AG10803 (cell line): Measurements from ENCODE around the gene DCTN5.
A peak's percentile ranks its signal among the peaks of the same experiment; 100 is the strongest.

Source experiments
- DNase-seq: peaks from one replicate; pipeline ENCODE4 v3.0.0; 2010; ENCODE audit warnings: low read depth
- H3K4me3 ChIP-seq: 2 replicates; pipeline ENCODE4 v1.5.1; 2011; ENCODE audit warnings: mild to moderate bottlenecking, low read length, control low read depth
- TF ChIP-seq, protein P1 (sequence below): conservative IDR thresholded peaks from 2 replicates; pipeline ENCODE4 v1.5.1; 2011; ENCODE audit warnings: mild to moderate bottlenecking, low read length, control low read depth, inconsistent platforms

DCTN5 gene

DNA sequence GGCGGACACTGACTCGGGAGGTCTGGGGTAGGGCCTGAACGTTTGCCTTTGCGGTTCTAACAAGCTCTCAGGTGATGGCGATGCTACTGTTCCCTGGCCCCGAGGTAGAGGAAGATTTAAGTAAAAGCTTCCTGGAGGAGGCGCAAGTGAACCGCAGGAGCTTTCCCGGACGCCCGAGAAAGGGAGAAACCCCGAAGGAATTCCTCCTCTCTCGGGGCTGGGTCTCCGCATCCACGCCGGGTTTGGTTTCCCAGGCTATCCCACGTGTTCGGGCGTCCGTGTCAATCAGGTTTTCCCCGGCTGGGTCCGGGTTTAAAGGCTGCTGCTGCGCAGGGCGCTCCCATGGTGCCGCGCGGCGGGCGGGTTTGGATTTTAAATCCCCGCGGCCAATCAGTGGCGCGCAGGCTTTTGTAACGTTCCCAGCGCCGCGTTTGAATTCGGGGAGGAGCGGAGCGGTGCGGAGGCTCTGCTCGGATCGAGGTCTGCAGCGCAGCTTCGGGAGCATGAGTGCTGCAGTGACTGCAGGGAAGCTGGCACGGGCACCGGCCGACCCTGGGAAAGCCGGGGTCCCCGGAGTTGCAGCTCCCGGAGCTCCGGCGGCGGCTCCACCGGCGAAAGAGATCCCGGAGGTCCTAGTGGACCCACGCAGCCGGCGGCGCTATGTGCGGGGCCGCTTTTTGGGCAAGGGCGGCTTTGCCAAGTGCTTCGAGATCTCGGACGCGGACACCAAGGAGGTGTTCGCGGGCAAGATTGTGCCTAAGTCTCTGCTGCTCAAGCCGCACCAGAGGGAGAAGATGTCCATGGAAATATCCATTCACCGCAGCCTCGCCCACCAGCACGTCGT, 37.4 kb downstream of the DCTN5 start, which contains the start of gene PLK1:
PLK1 (plus strand) TSS at position 460 of the 844 bp plus-strand sequence; CDS start at position 504, 44 bp downstream.
- DNase-seq: peak; percentile 64
- TF ChIP-seq, protein P1, sequence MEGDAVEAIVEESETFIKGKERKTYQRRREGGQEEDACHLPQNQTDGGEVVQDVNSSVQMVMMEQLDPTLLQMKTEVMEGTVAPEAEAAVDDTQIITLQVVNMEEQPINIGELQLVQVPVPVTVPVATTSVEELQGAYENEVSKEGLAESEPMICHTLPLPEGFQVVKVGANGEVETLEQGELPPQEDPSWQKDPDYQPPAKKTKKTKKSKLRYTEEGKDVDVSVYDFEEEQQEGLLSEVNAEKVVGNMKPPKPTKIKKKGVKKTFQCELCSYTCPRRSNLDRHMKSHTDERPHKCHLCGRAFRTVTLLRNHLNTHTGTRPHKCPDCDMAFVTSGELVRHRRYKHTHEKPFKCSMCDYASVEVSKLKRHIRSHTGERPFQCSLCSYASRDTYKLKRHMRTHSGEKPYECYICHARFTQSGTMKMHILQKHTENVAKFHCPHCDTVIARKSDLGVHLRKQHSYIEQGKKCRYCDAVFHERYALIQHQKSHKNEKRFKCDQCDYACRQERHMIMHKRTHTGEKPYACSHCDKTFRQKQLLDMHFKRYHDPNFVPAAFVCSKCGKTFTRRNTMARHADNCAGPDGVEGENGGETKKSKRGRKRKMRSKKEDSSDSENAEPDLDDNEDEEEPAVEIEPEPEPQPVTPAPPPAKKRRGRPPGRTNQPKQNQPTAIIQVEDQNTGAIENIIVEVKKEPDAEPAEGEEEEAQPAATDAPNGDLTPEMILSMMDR: peak; percentile 49
- peak within 1 kb of the TSS; percentile 75 for H3K4me3 ChIP-seq

DNA sequence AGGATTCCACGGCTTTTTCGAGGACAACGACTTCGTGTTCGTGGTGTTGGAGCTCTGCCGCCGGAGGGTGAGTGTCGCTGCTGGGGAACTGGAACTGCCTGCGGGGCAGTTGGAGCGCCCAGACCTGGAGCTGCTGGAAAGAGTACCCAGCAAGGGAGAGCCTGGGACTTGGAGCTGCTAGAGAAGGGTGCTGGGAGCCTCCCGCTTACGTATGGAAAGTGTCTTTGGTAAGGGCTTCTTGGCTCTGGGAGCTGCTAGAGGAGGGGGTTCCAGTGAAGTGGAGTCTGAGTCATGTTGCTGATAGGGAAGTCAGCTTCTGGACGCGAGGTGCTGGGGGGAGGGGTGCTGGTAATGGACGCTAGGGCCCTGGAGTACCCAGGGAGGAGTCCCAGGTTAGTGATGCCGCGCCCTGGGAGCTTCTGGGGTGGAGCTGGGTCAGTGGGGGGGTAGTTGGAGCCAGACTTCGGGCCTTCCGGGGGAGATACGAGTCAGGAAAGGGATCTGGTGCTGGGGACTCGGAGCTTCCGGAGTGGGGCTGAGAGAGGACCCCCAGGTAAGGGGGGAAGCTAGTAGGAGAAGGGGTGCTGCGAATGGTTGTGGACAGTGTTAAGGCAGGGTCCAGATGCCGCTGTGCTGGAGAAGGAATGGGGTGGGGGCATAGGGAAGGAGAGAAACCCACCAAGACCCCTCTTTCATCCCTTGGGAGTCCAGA, 38.2 kb downstream of the DCTN5 start:
- DNase-seq: no peak
- TF ChIP-seq, protein P1: no peak
- peak overlapping the region; percentile 75 for H3K4me3 ChIP-seq

DNA sequence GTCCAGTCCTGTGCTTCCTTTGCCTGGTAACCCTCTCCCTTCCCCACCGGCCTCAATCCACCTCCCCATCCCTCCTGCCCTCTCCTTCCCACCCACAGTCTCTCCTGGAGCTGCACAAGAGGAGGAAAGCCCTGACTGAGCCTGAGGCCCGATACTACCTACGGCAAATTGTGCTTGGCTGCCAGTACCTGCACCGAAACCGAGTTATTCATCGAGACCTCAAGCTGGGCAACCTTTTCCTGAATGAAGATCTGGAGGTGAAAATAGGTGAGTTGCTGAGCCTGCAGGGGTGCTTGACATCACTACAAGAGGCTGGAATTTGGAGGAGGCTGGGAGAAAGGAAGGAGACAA, 38.7 kb downstream of the DCTN5 start:
- TF ChIP-seq, protein P1: no peak
- peak overlapping the region; percentile 75 for H3K4me3 ChIP-seq
- no peak for DNase-seq

DNA sequence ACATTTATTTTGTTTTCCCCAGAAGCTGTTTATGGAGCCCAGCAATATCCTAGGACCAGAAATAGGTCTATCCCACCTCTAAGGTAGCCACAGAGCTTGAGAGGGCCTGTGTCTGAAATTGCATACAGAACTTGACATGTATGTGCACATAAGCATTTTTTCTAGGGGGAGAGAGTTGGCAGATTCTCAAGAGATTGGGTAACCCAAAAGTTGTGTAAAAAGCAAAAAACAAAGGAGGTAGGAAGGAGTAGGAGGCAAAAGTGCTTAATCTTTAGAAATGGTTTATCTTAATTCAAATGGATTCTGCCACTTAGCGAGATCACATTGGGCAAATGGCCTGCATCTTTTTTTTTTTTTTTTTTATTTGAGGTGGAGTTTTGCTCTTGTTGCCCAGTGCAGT, 40.9 kb downstream of the DCTN5 start:
- no peak overlapping the region for H3K4me3 ChIP-seq
- TF ChIP-seq, protein P1: no peak
- peak; percentile 53 for DNase-seq

DNA sequence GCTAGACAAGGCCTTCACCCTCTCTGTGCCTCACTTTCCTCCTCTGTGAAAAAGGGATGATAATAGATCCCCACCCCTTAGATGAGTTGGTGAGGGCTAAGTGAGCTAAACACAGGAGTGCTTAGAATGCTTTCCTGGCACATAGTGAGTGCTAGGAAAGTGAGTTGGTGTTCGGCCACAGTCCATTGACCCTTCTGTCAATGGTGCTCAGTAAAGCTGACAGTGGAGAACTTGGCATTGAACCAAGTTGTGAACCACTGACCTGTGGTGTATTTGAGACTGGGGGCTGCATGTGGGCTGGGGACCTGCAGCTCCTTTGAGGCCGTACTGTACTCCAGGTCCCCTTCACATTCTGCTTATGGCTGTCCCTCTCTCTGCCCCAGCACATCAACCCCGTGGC, 42.2 kb downstream of the DCTN5 start:
- no peak overlapping the region for H3K4me3 ChIP-seq
- no peak for DNase-seq
- TF ChIP-seq, protein P1: no peak

DNA sequence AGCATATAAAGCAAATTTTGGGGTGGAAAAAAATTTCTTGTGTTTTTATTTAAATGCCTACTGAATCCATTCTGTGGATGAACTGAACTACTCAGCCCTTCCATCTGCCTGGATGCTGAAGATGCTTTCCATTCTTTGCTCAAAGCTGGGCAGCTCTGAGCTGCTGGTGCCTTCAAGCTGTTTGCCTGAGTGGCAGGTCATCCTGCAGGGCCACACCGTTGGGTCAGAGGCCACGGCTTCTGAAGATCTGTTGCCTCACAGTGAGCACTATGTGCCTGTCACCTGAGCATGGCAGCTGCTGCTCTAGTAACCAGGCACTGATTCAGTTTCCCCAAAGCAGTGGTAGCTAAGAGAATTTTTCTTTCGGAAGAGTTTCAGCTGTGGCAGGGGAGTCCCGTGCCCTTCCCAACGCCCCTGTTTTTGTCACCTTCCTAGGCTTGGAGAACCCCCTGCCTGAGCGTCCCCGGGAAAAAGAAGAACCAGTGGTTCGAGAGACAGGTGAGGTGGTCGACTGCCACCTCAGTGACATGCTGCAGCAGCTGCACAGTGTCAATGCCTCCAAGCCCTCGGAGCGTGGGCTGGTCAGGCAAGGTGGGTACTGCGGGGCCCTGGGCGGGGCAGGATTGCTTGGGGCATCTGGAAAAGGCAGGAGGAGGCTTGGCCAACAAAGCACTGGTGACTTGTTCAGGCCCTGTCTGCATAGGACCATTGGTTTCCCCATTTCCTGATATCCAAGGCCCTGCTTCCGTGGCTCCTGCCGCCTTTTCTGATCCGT, 46.0 kb downstream of the DCTN5 start:
- no peak for DNase-seq
- no peak overlapping the region for H3K4me3 ChIP-seq
- TF ChIP-seq, protein P1: no peak
